Heart left ventricle (tissue), 16 donors: ENCODE results near the gene PRCC. TPM values are rescaled to one million over a fixed set of nuclear protein-coding genes. Genes with fewer than 3 reads are reported as not detected.
A peak's percentile ranks its signal among the peaks of the same experiment; 100 is the strongest.

Experiments used
- ATAC-seq, 4 donors: fragments of 200-7000 bp; cut with Tn5 transposase; one replicate each; pipeline ENCODE4 v1.9.1; 2020 to 2022; ENCODE audit warnings: moderate library complexity in 4 of 4, mild to moderate bottlenecking in 3 of 4, moderate number of reproducible peaks in 1 of 4
- DNase-seq, 5 donors: peaks; one replicate each; pipeline ENCODE4 v3.0.0-alpha.2; 2020
- H3K27ac ChIP-seq, 12 donors: fragments of 200-600 bp; sonication (generic) in 4 of 12; one replicate each; pipeline versions ENCODE4 v1.5.0 to v1.8.0; 2016 to 2022; ENCODE audit warnings: mild to moderate bottlenecking in 2 of 12
- H3K27me3 ChIP-seq, 9 donors: fragments of 200-600 bp; sonication (generic) in 2 of 9; one replicate each; pipeline versions ENCODE4 v1.5.1 to v1.8.0; 2016 to 2022; ENCODE audit warnings: mild to moderate bottlenecking in 3 of 9
- H3K36me3 ChIP-seq, 9 donors: fragments of 200-600 bp; sonication (generic) in 2 of 9; one replicate each; pipeline versions ENCODE4 v1.5.0 to v1.8.0; 2018 to 2022; ENCODE audit warnings: mild to moderate bottlenecking in 2 of 9
- H3K4me1 ChIP-seq, 12 donors: fragments of 200-600 bp; sonication (generic) in 4 of 12; one replicate each; pipeline versions ENCODE4 v1.5.0 to v1.8.0; 2016 to 2022; ENCODE audit warnings: mild to moderate bottlenecking in 3 of 12
- H3K4me3 ChIP-seq, 12 donors: fragments of 200-600 bp; sonication (generic) in 4 of 12; one replicate each; pipeline versions ENCODE4 v1.5.0 to v1.8.0; 2017 to 2022; ENCODE audit warnings: mild to moderate bottlenecking in 9 of 12, moderate library complexity in 4 of 12
- H3K9me3 ChIP-seq, 12 donors: fragments of 200-600 bp; sonication (generic) in 4 of 12; one replicate each; pipeline versions ENCODE4 v1.5.0 to v1.8.0; 2016 to 2022; ENCODE audit warnings: mild to moderate bottlenecking in 1 of 12
- CTCF ChIP-seq, 12 donors: fragments of 200-600 bp; sonication (generic) in 4 of 12; IDR thresholded peaks; one replicate each; pipeline versions ENCODE4 v1.5.0 to v1.8.0; 2018 to 2022; ENCODE audit warnings: antibody characterized with exemption in 12 of 12, mild to moderate bottlenecking in 5 of 12
- POLR2A ChIP-seq, 2 donors: fragments of 450-650 bp; IDR thresholded peaks; one replicate each; pipeline ENCODE4 v1.6.1; 2017; ENCODE audit warnings: antibody characterized with exemption in 2 of 2, mild to moderate bottlenecking in 2 of 2, moderate library complexity in 2 of 2
- WGBS, 4 donors: extraction: QIAGEN DNeasy Blood & Tissue Kit in 2 of 4; methylation state at CpG; one replicate each; pipeline versions ENCODE4 v1.1.5 to v1.1.7; 2013 to 2018; 5-methylcytosine and 5-hydroxymethylcytosine counted together
- intact Hi-C, 10 donors: fragments of 100-400 bp; cut with DNase I; formaldehyde crosslinking; loops; one replicate each; pipeline versions ENCODE4 v1.11.1 to v1.14.2; 2022
- polyA plus RNA-seq, 2 donors: library from polyadenylated mRNA; stranded (reverse); fragments of 200-250 nt; gene quantifications; one replicate each; pipeline ENCODE4 v1.2.3, GENCODE V29; 2013
- total RNA-seq, 9 donors: library from RNA; depleted of rRNA in 2 of 9; stranded (reverse); fragments of >200 nt in 2 of 9; fragmentation: NEBNext Ultra II Directional in 3 of 9; extraction: Animal tissue kit (Norgen Biotek cat#: 25700) in 3 of 9; gene quantifications; one replicate each; pipeline versions ENCODE4 v1.1.0 to v1.2.4, GENCODE V29; 2016 to 2023
- donor health status: ischemic (EF 13 %, LVEDD 7.1; RV severe dilation, severe dysfunction).
- donor health status: healthy with polysubstance abuse.
- donor health status: DM: no; HTN: yes; CAD: no.
- donor health status: DM: no; HTN: no; CAD: no.
- donor health status: ischemic (EF 25% LVEDD 6.9; RV normal size, moderate dysfunction).
- donor health status: ischemic (EF 25% LVEDD 5.7; RV mildly dilated, moderate dysfunction).
- donor health status: healthy.
- donor health status: DM: yes; HTN: yes; CAD: no.
- donor health status: ischemic (EF 35%, LVEDD 5.7; RV mildly dilated, moderate dysfunction).
- donor health status: nonischemic (EF 11% LVEDD 7.7; RV severe dilation, severe dysfunction).
- donor health status: DM: yes; HTN: yes; CAD: no.
- donor health status: PGD.
- donor health status: ischemic (EF 29% LVEDD 5.4; RV normal size, mild dysfunction).
- donor health status: nonischemic (EF 23%, LVEDD 6.1; RV moderate dilation, normal function).

PRCC gene
- total and polyA plus RNA-seq, 11 donors: 34.6 to 55.5 (median 39.0) TPM

- WGBS, 4 donors: 12 to 16% (median 14%) methylated on average over 18 of the region's 18 CpGs
- intact Hi-C loops: loop anchor here in 9 of 10 donors (1.0 to 10.0 kb wide), 12 partner anchors 35 to 167 kb away; partner anchors contain the start of genes NTRK1 (in 3 of the 9), PRCC (in 3 of the 9), INSRR (in 2 of the 9) and PEAR1 (in 1 of the 9)
Observed at GRCh38 chr1:156725683-156726280, 41.6 kb upstream of the PRCC start.

GRCh38 chr1:156726549-156727226, 40.6 kb upstream of the PRCC start:
- Histone ChIP-seq H3K4me1 (peaks cover 22 to 54% (median 36%) of the 10 kb centered on the region in 12 donors), H3K36me3 (peaks cover 0 to 44% (median 29%) of the 10 kb centered on the region in 9 donors), H3K9me3 (no peaks in the 10 kb centered on the region), H3K4me3 (peak overlapping the region in 7 of 12 donors; percentile 20 to 89 (median 78)), H3K27me3 (no peaks in the 10 kb centered on the region), H3K27ac (peak overlapping the region in 2 of 12 donors; percentile 21 to 43)
- DNase-seq (peak in 2 of 5 donors; percentile 10 to 45), ATAC-seq (no peak)
- intact Hi-C loops: loop anchor here in 7 of 10 donors (1.0 to 10.0 kb wide), 9 partner anchors 37 to 166 kb away; partner anchors contain the start of genes NTRK1 (in 3 of the 7), PRCC (in 3 of the 7), INSRR (in 2 of the 7) and PEAR1 (in 1 of the 7)
- 51 to 61% (median 55%) methylated on average over 15 of the region's 15 CpGs for WGBS, 4 donors
- peak; percentile 12 to 58 (median 42) for TF ChIP-seq CTCF (IDR thresholded peaks at IDR 0.05)
- TF ChIP-seq POLR2A (IDR thresholded peaks at IDR 0.05): no peak

More at GRCh38 chr1:156725683-156726280, 41.6 kb upstream of the PRCC start:
- TF ChIP-seq POLR2A (IDR thresholded peaks at IDR 0.05) (no peak), CTCF (IDR thresholded peaks at IDR 0.05) (peak; percentile 89 to 99 (median 94))
- Histone ChIP-seq H3K4me3 (peak overlapping the region in 9 of 12 donors; percentile 20 to 89 (median 38)), H3K9me3 (no peaks in the 10 kb centered on the region), H3K27ac (peak overlapping the region in 3 of 12 donors; percentile 8 to 43 (median 21)), H3K36me3 (peaks cover 0 to 52% (median 38%) of the 10 kb centered on the region in 9 donors), H3K4me1 (peaks cover 22 to 54% (median 36%) of the 10 kb centered on the region in 12 donors), H3K27me3 (no peaks in the 10 kb centered on the region)
- peak; percentile 72 to 76 (median 75) for ATAC-seq
- DNase-seq: peak; percentile 85 to 92 (median 87)

- intact Hi-C loops: loop anchor here in 7 of 10 donors (2.0 to 10.0 kb wide), 8 partner anchors 40 to 165 kb away; partner anchors contain the start of genes NTRK1 (in 3 of the 7), PRCC (in 3 of the 7), INSRR (in 2 of the 7) and PEAR1 (in 1 of the 7)
- TF ChIP-seq POLR2A (IDR thresholded peaks at IDR 0.05) (no peak), CTCF (IDR thresholded peaks at IDR 0.05) (no peak)
- Histone ChIP-seq H3K27me3 (no peaks in the 10 kb centered on the region), H3K27ac (peak overlapping the region in 9 of 12 donors; percentile 88 to 99 (median 96)), H3K36me3 (peaks cover 0 to 45% (median 25%) of the 10 kb centered on the region in 9 donors), H3K4me1 (peaks cover 22 to 54% (median 36%) of the 10 kb centered on the region in 12 donors), H3K4me3 (peak overlapping the region; percentile 57 to 96 (median 82)), H3K9me3 (no peaks in the 10 kb centered on the region)
- no peak for DNase-seq
- ATAC-seq: no peak
- 58 to 64% (median 61%) methylated on average over 7 of the region's 7 CpGs for WGBS, 4 donors
Observed at GRCh38 chr1:156727492-156727891, 39.8 kb upstream of the PRCC start.
